SU-DHL-6 (cell line): ENCODE data around the gene CDH10.

Experiments used
- CTCF ChIP-seq: fragments of 200-600 bp; sonication (generic); IDR thresholded peaks from one replicate; pipeline ENCODE4 v1.5.1; 2017; ENCODE audit warnings: antibody characterized with exemption, mild to moderate bottlenecking, low read length, moderate library complexity; ENCODE audit not compliant: insufficient read depth, poor library complexity, severe bottlenecking
- EZH2phosphoT487 ChIP-seq: fragments of 200-600 bp; sonication (generic), shearing (Covaris generic); conservative IDR thresholded peaks from 2 replicates; pipeline ENCODE4 v1.6.1; 2018; ENCODE audit warnings: mild to moderate bottlenecking, antibody characterized with exemption, low read length, moderate library complexity, mixed read lengths

- TF ChIP-seq CTCF (no peak), EZH2phosphoT487 (no peak)
Measured at GRCh38 chr5:24535646-24536045, 109.1 kb downstream of the CDH10 start.
